Keratinocyte (primary cell): ENCODE results near the gene RNF130.

Experiments
- CTCF ChIP-seq, 3 experiments: IDR thresholded peaks in 1 of 3; conservative IDR thresholded peaks in 1 of 3; optimal IDR thresholded peaks in 1 of 3; 2 replicates in 2 of 3; 3 replicates in 1 of 3; pipeline versions ENCODE3 to v1.5.1; 2011; ENCODE audit warnings: low read length in 3 of 3, mild to moderate bottlenecking in 3 of 3, moderate library complexity in 2 of 3, control low read depth in 1 of 3, inconsistent platforms in 1 of 3; ENCODE audit not compliant: insufficient read depth in 2 of 3; ENCODE audit errors: extremely low read depth in 1 of 3
- EZH2 ChIP-seq: IDR thresholded peaks from one replicate; pipeline ENCODE4 v1.6.1; 2012; ENCODE audit warnings: inconsistent platforms, mild to moderate bottlenecking, low read length, moderate library complexity

- no peak for TF ChIP-seq CTCF (optimal IDR thresholded peaks at IDR 0.05 in 1 of 3, IDR thresholded peaks at IDR 0.05 in 1 of 3, conservative IDR thresholded peaks at IDR 0.05 in 1 of 3; ENCODE audit: extremely low read depth in 1 of 3, insufficient read depth in 2 of 3, low read length in 3 of 3)
- TF ChIP-seq EZH2, result no peak
Observed at GRCh38 chr5:180079702-180080466, 8.3 kb upstream of the RNF130 start.
